HepG2 (cell line): ENCODE results near the gene TP53I3. TPM values are rescaled to one million over a fixed set of nuclear protein-coding genes. Genes with fewer than 3 reads are reported as not detected.
A peak's percentile ranks its signal among the peaks of the same experiment; 100 is the strongest.

ENCODE experiments used
- AGO1 ChIP-seq: fragments of 200-400 bp; formaldehyde crosslinking; IDR thresholded peaks from 2 replicates; pipeline ENCODE4 v1.6.1; 2017; ENCODE audit warnings: mild to moderate bottlenecking, low read depth, low read length, moderate library complexity; ENCODE audit not compliant: poor library complexity, severe bottlenecking
- ASH2L ChIP-seq: fragments of 300-600, 200-600 bp; sonication (generic); IDR thresholded peaks from 2 replicates; pipeline ENCODE4 v1.7.0; 2017; ENCODE audit warnings: low read depth, mild to moderate bottlenecking, moderate library complexity, mixed read lengths, low read length; ENCODE audit not compliant: insufficient read length
- CC2D1A ChIP-seq: sonication (generic); formaldehyde crosslinking; IDR thresholded peaks from 2 replicates; pipeline ENCODE4 v1.8.1; 2023; ENCODE audit warnings: mild to moderate bottlenecking, missing genetic modification reagents
- IKZF1 ChIP-seq: fragments of 450-650 bp; IDR thresholded peaks from 2 replicates; pipeline ENCODE4 v1.7.1; 2016
- JDP2 ChIP-seq: sonication (generic); formaldehyde crosslinking; IDR thresholded peaks from 2 replicates; pipeline ENCODE4 v1.8.1; 2022; ENCODE audit warnings: missing genetic modification reagents, borderline replicate concordance
- KMT2A ChIP-seq: sonication (generic); formaldehyde crosslinking; IDR thresholded peaks from 2 replicates; pipeline ENCODE4 v1.4.0; 2020; ENCODE audit warnings: missing genetic modification reagents
- MAFG ChIP-seq: sonication (generic); formaldehyde crosslinking; IDR thresholded peaks from 2 replicates; pipeline ENCODE4 v1.5.1; 2020; ENCODE audit warnings: mild to moderate bottlenecking, missing genetic modification reagents
- NR2F2 ChIP-seq: IDR thresholded peaks from 2 replicates; pipeline ENCODE4 v1.6.1; 2012; ENCODE audit warnings: low read depth, inconsistent platforms, borderline replicate concordance
- RFX1 ChIP-seq: fragments of 450-650 bp; IDR thresholded peaks from 2 replicates; pipeline ENCODE4 v1.6.1; 2017
- SPEN ChIP-seq: sonication (generic); formaldehyde crosslinking; IDR thresholded peaks from 2 replicates; pipeline ENCODE4 v1.5.1; 2020; ENCODE audit warnings: low read depth, mild to moderate bottlenecking, missing genetic modification reagents
- ZBTB3 ChIP-seq: sonication (generic); formaldehyde crosslinking; IDR thresholded peaks from 2 replicates; pipeline ENCODE4 v1.4.0; 2020; ENCODE audit warnings: low read depth, mild to moderate bottlenecking, moderate library complexity, missing genetic modification reagents, borderline replicate concordance
- ZNF317 ChIP-seq: sonication (generic); formaldehyde crosslinking; IDR thresholded peaks from 2 replicates; pipeline ENCODE4 v1.5.0; 2020; ENCODE audit warnings: mild to moderate bottlenecking, missing genetic modification reagents
- polyA plus RNA-seq, 8 experiments: library from polyadenylated mRNA; depleted of rRNA in 3 of 8; stranded (reverse) in 7 of 8; unstranded in 1 of 8; fragments of >200 nt; fragmentation: Illumina TruSeq in 4 of 8; extraction: Trizol in 4 of 8; gene quantifications; 2 replicates each; pipeline versions ENCODE4 v1.2.1 to v1.2.3, GENCODE V29; 2011 to 2016; ENCODE audit warnings: low read depth in 4 of 8, missing spikeins in 1 of 8, mixed read lengths in 1 of 8; ENCODE audit not compliant: insufficient read depth in 1 of 8
- total RNA-seq, 5 experiments: library from RNA; depleted of rRNA; stranded (reverse); fragments of >200 nt; fragmentation: Illumina TruSeq; extraction: Trizol; gene quantifications; 2 replicates each; pipeline ENCODE4 v1.2.3, GENCODE V29; 2016; ENCODE audit warnings: low read depth in 1 of 5
- TF ChIP-seq, protein P1 (sequence below): sonication (generic); formaldehyde crosslinking; IDR thresholded peaks from 2 replicates; pipeline ENCODE4 v1.4.0; 2020; ENCODE audit warnings: mild to moderate bottlenecking, missing genetic modification reagents
- TF ChIP-seq, protein P2 (sequence below), 2 experiments: sonication (generic) in 1 of 2; formaldehyde crosslinking in 1 of 2; IDR thresholded peaks; 2 replicates each; pipeline versions ENCODE4 v1.4.0 to v1.6.1; 2016 to 2020; ENCODE audit warnings: borderline replicate concordance in 1 of 2, low read depth in 1 of 2, mild to moderate bottlenecking in 1 of 2, missing genetic modification reagents in 1 of 2
- TF ChIP-seq, protein P3 (sequence below): sonication (generic); formaldehyde crosslinking; conservative IDR thresholded peaks from 2 replicates; pipeline ENCODE4 v1.4.0; 2020; ENCODE audit warnings: missing genetic modification reagents
- TF ChIP-seq, protein P4 (sequence below): sonication (generic); formaldehyde crosslinking; IDR thresholded peaks from 2 replicates; pipeline ENCODE4 v1.4.0; 2020; ENCODE audit warnings: missing genetic modification reagents

TP53I3 gene
- total and polyA plus RNA-seq, 2 of the 13 experiments (the other 11 are each of a cell fraction or from before 2014, with no cell fraction given), result 25.0 to 44.1 TPM

DNA sequence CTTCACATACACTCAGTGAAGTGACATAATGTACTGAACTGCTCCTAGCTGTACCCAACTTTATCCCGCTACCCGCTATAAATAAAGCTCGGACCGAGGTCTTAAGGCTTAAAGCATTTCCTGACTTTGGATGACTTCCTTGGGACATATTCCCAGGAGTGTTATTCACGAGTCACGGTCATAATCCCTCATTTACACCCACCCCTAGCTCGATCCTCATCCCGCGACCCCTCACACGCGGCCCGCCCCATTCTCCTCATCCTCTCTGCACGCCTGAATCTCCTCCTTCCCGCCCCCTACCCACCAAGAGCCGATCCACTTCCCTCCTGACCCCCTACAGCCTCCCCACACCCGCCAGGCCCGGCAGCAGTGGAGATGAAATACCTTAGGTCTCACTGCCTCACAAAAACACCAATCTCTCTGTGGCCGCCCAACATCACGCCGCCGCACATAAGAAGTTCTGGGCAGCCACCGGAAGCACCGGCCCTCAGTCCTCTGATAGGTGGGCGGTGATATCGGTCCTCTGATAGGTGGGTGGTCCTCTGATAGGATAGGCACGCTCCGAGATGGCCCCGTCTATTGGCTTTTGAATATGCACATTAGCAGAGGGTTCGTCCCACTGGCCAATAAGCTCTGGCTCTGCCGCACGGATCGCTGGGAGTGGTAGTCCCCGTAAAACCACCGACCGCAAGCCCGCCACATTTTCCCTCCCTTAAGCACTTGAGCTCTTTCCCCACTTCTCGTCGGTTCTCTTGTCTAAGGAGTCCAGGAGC is 37.5 kb downstream of the TP53I3 start, which contains the start of gene WDCP (continued):
- TF ChIP-seq SPEN (CRISPR knock-in tag) (peak; percentile 77), JDP2 (CRISPR knock-in tag) (no peak), CC2D1A (CRISPR knock-in tag) (no peak), NR2F2 (no peak; the same call in 1 of the 2 replicates), KMT2A (CRISPR knock-in tag) (no peak; the same call in 1 of the 2 replicates), RFX1 (no peak), IKZF1 (no peak), ZNF317 (CRISPR knock-in tag) (peak; percentile 78), AGO1 (no peak), MAFG (CRISPR knock-in tag) (no peak), ASH2L (peak; percentile 79), ZBTB3 (no peak)
- TF ChIP-seq, protein P1, sequence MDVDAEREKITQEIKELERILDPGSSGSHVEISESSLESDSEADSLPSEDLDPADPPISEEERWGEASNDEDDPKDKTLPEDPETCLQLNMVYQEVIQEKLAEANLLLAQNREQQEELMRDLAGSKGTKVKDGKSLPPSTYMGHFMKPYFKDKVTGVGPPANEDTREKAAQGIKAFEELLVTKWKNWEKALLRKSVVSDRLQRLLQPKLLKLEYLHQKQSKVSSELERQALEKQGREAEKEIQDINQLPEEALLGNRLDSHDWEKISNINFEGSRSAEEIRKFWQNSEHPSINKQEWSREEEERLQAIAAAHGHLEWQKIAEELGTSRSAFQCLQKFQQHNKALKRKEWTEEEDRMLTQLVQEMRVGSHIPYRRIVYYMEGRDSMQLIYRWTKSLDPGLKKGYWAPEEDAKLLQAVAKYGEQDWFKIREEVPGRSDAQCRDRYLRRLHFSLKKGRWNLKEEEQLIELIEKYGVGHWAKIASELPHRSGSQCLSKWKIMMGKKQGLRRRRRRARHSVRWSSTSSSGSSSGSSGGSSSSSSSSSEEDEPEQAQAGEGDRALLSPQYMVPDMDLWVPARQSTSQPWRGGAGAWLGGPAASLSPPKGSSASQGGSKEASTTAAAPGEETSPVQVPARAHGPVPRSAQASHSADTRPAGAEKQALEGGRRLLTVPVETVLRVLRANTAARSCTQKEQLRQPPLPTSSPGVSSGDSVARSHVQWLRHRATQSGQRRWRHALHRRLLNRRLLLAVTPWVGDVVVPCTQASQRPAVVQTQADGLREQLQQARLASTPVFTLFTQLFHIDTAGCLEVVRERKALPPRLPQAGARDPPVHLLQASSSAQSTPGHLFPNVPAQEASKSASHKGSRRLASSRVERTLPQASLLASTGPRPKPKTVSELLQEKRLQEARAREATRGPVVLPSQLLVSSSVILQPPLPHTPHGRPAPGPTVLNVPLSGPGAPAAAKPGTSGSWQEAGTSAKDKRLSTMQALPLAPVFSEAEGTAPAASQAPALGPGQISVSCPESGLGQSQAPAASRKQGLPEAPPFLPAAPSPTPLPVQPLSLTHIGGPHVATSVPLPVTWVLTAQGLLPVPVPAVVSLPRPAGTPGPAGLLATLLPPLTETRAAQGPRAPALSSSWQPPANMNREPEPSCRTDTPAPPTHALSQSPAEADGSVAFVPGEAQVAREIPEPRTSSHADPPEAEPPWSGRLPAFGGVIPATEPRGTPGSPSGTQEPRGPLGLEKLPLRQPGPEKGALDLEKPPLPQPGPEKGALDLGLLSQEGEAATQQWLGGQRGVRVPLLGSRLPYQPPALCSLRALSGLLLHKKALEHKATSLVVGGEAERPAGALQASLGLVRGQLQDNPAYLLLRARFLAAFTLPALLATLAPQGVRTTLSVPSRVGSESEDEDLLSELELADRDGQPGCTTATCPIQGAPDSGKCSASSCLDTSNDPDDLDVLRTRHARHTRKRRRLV (CRISPR knock-in tag), result peak; percentile 62; the same call in 1 of the 2 replicates
- TF ChIP-seq, protein P2, sequence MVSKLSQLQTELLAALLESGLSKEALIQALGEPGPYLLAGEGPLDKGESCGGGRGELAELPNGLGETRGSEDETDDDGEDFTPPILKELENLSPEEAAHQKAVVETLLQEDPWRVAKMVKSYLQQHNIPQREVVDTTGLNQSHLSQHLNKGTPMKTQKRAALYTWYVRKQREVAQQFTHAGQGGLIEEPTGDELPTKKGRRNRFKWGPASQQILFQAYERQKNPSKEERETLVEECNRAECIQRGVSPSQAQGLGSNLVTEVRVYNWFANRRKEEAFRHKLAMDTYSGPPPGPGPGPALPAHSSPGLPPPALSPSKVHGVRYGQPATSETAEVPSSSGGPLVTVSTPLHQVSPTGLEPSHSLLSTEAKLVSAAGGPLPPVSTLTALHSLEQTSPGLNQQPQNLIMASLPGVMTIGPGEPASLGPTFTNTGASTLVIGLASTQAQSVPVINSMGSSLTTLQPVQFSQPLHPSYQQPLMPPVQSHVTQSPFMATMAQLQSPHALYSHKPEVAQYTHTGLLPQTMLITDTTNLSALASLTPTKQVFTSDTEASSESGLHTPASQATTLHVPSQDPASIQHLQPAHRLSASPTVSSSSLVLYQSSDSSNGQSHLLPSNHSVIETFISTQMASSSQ (IDR thresholded peaks at IDR 0.05; ENCODE audit: low read depth), result no peak
- TF ChIP-seq, protein P2 (CRISPR knock-in tag; IDR thresholded peaks at IDR 0.05; ENCODE audit: borderline replicate concordance), result peak; percentile 20; the same call in 1 of the 2 replicates
- TF ChIP-seq, protein P3, sequence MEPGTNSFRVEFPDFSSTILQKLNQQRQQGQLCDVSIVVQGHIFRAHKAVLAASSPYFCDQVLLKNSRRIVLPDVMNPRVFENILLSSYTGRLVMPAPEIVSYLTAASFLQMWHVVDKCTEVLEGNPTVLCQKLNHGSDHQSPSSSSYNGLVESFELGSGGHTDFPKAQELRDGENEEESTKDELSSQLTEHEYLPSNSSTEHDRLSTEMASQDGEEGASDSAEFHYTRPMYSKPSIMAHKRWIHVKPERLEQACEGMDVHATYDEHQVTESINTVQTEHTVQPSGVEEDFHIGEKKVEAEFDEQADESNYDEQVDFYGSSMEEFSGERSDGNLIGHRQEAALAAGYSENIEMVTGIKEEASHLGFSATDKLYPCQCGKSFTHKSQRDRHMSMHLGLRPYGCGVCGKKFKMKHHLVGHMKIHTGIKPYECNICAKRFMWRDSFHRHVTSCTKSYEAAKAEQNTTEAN, result no peak
- TF ChIP-seq, protein P4, sequence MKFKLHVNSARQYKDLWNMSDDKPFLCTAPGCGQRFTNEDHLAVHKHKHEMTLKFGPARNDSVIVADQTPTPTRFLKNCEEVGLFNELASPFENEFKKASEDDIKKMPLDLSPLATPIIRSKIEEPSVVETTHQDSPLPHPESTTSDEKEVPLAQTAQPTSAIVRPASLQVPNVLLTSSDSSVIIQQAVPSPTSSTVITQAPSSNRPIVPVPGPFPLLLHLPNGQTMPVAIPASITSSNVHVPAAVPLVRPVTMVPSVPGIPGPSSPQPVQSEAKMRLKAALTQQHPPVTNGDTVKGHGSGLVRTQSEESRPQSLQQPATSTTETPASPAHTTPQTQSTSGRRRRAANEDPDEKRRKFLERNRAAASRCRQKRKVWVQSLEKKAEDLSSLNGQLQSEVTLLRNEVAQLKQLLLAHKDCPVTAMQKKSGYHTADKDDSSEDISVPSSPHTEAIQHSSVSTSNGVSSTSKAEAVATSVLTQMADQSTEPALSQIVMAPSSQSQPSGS (CRISPR knock-in tag), result 0 out of 2 replicates have a peak, but pooled peaks have one; percentile 18
